ENCODE results near the gene CHST5.

DNA sequence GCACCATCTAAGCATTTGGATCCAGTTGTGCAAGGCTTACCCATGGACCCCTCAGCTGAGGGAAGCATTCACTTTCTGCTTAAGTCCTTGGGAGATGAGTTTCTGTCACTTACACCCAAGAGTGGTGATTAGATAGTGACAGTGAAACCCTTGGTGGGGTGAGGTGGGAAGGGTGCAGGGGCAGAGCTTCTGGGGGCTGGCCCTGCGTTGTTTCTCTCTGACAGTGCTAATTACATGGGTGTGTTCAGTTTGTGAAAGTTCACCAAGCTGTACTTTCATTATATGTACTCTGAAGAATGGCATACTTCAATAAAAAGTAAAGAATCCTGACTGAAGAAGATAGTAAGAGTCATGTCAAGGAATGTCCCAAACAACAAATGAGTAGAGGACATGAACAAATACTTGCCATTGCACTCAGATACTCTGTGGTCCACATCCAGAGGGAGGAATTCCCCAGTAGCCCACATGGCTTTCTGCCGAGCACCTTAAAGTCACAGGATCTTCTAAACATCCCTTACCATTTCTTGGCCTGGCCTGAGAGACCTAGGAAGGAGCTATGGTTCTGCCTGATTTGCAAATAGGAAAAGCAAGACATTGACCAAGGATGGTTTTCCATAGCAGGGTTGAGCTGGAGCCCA, 49.1 kb downstream of the CHST5 start:
- TF ChIP-seq, protein P1, sequence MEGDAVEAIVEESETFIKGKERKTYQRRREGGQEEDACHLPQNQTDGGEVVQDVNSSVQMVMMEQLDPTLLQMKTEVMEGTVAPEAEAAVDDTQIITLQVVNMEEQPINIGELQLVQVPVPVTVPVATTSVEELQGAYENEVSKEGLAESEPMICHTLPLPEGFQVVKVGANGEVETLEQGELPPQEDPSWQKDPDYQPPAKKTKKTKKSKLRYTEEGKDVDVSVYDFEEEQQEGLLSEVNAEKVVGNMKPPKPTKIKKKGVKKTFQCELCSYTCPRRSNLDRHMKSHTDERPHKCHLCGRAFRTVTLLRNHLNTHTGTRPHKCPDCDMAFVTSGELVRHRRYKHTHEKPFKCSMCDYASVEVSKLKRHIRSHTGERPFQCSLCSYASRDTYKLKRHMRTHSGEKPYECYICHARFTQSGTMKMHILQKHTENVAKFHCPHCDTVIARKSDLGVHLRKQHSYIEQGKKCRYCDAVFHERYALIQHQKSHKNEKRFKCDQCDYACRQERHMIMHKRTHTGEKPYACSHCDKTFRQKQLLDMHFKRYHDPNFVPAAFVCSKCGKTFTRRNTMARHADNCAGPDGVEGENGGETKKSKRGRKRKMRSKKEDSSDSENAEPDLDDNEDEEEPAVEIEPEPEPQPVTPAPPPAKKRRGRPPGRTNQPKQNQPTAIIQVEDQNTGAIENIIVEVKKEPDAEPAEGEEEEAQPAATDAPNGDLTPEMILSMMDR (IDR thresholded peaks at IDR 0.05) = no peak
- no peak for TF ChIP-seq POLR2A (IDR thresholded peaks at IDR 0.05)

Data from adrenal gland (tissue), 5 donors.